GM04504 (cell line): ENCODE data around the gene PPP2CA.
A peak's percentile ranks its signal among the peaks of the same experiment; 100 is the strongest.

ENCODE experiments used
- DNase-seq: peaks from one replicate; pipeline ENCODE4 v3.0.0-alpha.2; 2012; ENCODE audit warnings: low read depth

The PPP2CA gene

DNA sequence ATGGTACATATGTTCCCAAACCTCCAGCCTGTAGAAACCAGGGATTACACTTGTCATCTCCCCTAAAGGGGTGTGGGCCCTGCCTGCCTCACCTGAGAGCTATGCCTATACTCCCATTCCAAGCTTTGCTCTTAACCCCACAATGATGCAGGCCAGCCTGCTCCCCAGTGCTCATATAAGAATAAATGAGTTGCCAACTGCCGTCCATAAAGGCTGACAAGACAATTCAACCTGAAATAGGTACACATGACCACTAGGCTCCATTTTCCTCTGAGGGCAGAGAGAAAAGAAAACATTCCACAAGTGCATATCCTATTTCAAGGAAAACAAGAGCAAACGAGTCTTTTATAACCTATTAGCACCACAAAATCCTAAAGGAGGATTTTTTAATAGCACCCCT lies 77.6 kb downstream of the PPP2CA start:
- no peak for DNase-seq

DNA sequence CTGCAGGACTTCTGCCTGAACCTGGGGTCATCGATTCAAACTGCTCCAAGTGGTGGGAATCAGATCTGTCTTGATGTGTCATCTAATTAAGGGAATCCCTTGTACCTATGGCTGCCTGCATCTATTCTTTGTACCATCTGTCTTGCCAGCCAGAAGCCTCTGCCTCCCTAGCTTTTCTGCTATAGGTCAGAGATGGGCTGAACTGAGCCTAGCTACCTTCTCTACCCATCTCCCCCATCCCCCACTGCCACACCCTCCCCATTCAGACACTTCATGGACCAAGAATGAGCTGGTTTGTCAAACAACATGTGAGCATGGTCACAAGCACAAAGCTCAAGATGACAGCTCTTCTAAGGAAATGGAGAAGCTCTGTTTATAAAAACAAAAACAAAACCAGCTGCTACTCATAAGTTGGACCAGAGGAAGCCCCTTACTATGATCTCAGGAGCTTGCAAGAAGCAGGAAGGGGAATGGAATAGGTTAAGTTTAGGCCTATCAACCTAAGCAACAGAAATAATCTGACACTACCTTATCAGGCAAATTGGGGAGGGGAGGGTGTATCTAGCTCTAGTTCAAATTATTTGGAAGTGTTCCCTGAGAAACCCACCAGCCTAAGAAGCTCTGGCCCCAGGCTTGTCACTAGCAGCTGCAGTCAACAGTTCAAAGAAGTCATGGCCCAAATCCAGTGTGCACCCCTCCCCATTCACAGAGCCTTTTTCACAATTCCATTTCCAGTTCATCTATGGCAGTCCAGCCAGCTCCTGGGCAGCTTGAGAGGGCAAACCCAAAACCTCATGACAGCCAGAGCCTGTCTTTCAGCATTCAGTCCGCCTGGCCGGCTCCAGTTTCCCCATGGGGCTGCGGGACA lies 79.0 kb downstream of the PPP2CA start:
- DNase-seq = no peak

GRCh38 chr5:134145779-134146581 lies 79.9 kb downstream of the PPP2CA start:
- peak; percentile 52 for DNase-seq

GRCh38 chr5:134145041-134145757 lies 80.7 kb downstream of the PPP2CA start:
- DNase-seq = no peak
